ENCODE measurements around the gene CXCL3. TPM values are rescaled to one million over a fixed set of nuclear protein-coding genes. Genes with fewer than 3 reads are reported as not detected.

Gene CXCL3
- polyA plus RNA-seq, 1 donor (not counting 4 experiments of a cell fraction or from before 2014, with no cell fraction given), result 10.8 TPM

DNA sequence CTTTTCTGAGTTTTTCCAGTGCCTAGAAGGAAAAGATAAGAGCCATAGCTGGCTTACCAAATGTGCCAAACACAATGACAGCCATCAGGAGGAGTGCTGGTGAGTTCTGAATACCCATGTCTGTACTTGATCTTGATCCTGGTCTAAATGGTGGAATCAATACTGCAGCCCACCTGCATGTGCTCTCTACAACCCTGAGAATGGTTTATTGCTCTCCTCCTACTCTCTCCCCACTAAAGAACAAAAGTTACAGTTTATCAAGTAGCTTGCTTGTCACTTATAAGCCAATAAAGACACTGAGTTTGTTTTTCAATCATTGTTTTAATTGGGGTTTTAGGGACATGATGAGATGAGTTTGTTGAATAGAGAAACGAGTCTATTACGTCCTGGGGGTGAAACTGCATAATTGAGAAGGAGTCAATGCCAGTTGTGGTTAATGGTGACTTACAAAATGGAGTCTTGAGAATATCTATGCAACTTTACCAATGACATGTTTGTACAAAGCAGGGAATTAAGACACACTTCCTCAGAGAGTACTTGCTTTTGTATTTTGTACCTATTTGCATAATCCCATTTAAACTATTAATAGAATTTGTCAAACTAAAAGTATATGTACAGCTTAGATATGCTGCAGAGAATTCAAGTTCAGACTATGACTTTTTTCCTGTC, 20.8 kb upstream of the CXCL3 start:
- Histone ChIP-seq H3K9me1 (ENCODE audit: control insufficient read depth, extremely low read depth, insufficient read depth, low read length) (no peaks in the 10 kb centered on the region), H3K4me2 (ENCODE audit: control insufficient read depth, extremely low read depth, insufficient read depth, low read depth, low read length) (no peak overlapping the region), H3K9ac (ENCODE audit: control insufficient read depth, extremely low read depth, insufficient read depth, low read length) (no peak overlapping the region), H4K20me1 (ENCODE audit: control insufficient read depth, extremely low read depth, insufficient read depth, low read length) (no peaks in the 10 kb centered on the region), H2AFZ (ENCODE audit: control insufficient read depth, low read length) (peak overlapping the region; percentile 51), H3K4me1 (ENCODE audit: control insufficient read depth, extremely low read depth, insufficient read depth, low read length) (peaks cover 9% of the 10 kb centered on the region), H3K79me2 (ENCODE audit: control insufficient read depth, insufficient read depth, low read length) (no peaks in the 10 kb centered on the region), H3K27me3 (ENCODE audit: control insufficient read depth, extremely low read depth, insufficient read depth, low read length) (no peaks in the 10 kb centered on the region), H3K9me3 (ENCODE audit: control insufficient read depth, low read depth, low read length) (no peaks in the 10 kb centered on the region), H3K27ac (ENCODE audit: control insufficient read depth, insufficient read depth, low read length) (no peak overlapping the region), H3K36me3 (ENCODE audit: control insufficient read depth in 2 of 2, extremely low read depth in 1 of 2, insufficient read depth in 2 of 2, low read length in 2 of 2) (no peaks in the 10 kb centered on the region), H3K4me3 (ENCODE audit: control insufficient read depth in 2 of 3, extremely low read depth in 1 of 3, insufficient read depth in 2 of 3, low read depth in 1 of 3, low read length in 3 of 3) (no peak overlapping the region)
- TF ChIP-seq, protein P1, sequence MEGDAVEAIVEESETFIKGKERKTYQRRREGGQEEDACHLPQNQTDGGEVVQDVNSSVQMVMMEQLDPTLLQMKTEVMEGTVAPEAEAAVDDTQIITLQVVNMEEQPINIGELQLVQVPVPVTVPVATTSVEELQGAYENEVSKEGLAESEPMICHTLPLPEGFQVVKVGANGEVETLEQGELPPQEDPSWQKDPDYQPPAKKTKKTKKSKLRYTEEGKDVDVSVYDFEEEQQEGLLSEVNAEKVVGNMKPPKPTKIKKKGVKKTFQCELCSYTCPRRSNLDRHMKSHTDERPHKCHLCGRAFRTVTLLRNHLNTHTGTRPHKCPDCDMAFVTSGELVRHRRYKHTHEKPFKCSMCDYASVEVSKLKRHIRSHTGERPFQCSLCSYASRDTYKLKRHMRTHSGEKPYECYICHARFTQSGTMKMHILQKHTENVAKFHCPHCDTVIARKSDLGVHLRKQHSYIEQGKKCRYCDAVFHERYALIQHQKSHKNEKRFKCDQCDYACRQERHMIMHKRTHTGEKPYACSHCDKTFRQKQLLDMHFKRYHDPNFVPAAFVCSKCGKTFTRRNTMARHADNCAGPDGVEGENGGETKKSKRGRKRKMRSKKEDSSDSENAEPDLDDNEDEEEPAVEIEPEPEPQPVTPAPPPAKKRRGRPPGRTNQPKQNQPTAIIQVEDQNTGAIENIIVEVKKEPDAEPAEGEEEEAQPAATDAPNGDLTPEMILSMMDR (optimal IDR thresholded peaks at IDR 0.05 in 1 of 3, IDR thresholded peaks at IDR 0.05 in 1 of 3, conservative IDR thresholded peaks at IDR 0.05 in 1 of 3; ENCODE audit: extremely low read depth in 1 of 3, insufficient read depth in 2 of 3, low read length in 3 of 3), result no peak
- no peak for TF ChIP-seq EZH2 (IDR thresholded peaks at IDR 0.05; ENCODE audit: low read length)
- FAIRE-seq, result no peak
- DNase-seq (ENCODE audit: low read depth, low spot score), result no peak
- dilution Hi-C loops (cut with MboI; ENCODE audit: extremely low pct_ligation_motif_present, low sequenced_read_pairs), result no loop called here

- Histone ChIP-seq H4K20me1 (ENCODE audit: control insufficient read depth, extremely low read depth, insufficient read depth, low read length) (no peaks in the 10 kb centered on the region), H3K79me2 (ENCODE audit: control insufficient read depth, insufficient read depth, low read length) (no peaks in the 10 kb centered on the region), H3K9me3 (ENCODE audit: control insufficient read depth, low read depth, low read length) (no peaks in the 10 kb centered on the region), H3K9me1 (ENCODE audit: control insufficient read depth, extremely low read depth, insufficient read depth, low read length) (no peaks in the 10 kb centered on the region), H3K27me3 (ENCODE audit: control insufficient read depth, extremely low read depth, insufficient read depth, low read length) (no peaks in the 10 kb centered on the region), H3K9ac (ENCODE audit: control insufficient read depth, extremely low read depth, insufficient read depth, low read length) (no peak overlapping the region), H3K36me3 (ENCODE audit: control insufficient read depth in 2 of 2, extremely low read depth in 1 of 2, insufficient read depth in 2 of 2, low read length in 2 of 2) (no peaks in the 10 kb centered on the region), H3K27ac (ENCODE audit: control insufficient read depth, insufficient read depth, low read length) (no peak overlapping the region), H2AFZ (ENCODE audit: control insufficient read depth, low read length) (no peak overlapping the region), H3K4me3 (ENCODE audit: control insufficient read depth in 2 of 3, extremely low read depth in 1 of 3, insufficient read depth in 2 of 3, low read depth in 1 of 3, low read length in 3 of 3) (no peak overlapping the region), H3K4me2 (ENCODE audit: control insufficient read depth, extremely low read depth, insufficient read depth, low read depth, low read length) (no peak overlapping the region), H3K4me1 (ENCODE audit: control insufficient read depth, extremely low read depth, insufficient read depth, low read length) (peaks cover 9% of the 10 kb centered on the region)
- no peak for TF ChIP-seq EZH2 (IDR thresholded peaks at IDR 0.05; ENCODE audit: low read length)
- FAIRE-seq (no peak), DNase-seq (ENCODE audit: low read depth, low spot score) (no peak)
- dilution Hi-C loops (cut with MboI; ENCODE audit: extremely low pct_ligation_motif_present, low sequenced_read_pairs), result no loop called here
Measured at GRCh38 chr4:74058048-74058651, 19.7 kb upstream of the CXCL3 start.

All from keratinocyte (primary cell).